IMR-90 (cell line): ENCODE measurements around the gene MARK4. TPM values are rescaled to one million over a fixed set of nuclear protein-coding genes. Genes with fewer than 3 reads are reported as not detected.
"Not testable (repeated sequence)": the region's sequence is repeated elsewhere in the genome, so short reads cannot be mapped to it uniquely, and the experiment has no call there.

Experiments
- ATAC-seq: fragments of 200-7000 bp; cut with Tn5 transposase; 2 replicates; pipeline ENCODE4 v1.9.1; 2020; ENCODE audit warnings: low read depth, mild to moderate bottlenecking, moderate library complexity
- BruUV-seq: library from RNA; stranded (reverse); fragments of 400-500 nt; replicated peaks from 2 replicates; lab custom pipeline; 2021; lab: Mats Ljungman, UMichigan
- CTCF ChIA-PET: fragments of 300-600 bp; formaldehyde crosslinking; extraction: SDS; loops from one replicate; lab custom pipeline; 2021; ENCODE audit warnings: antibody characterized with exemption; lab: Yijun Ruan, JAX
- POLR2A ChIA-PET: fragments of 300-600 bp; sonication (Branson Sonifier 250); formaldehyde crosslinking; loops from one replicate; lab custom pipeline; 2022; ENCODE audit warnings: antibody characterized with exemption; ENCODE audit not compliant: unreplicated experiment; lab: Charles Lee
- DNase-seq: peaks from one replicate; pipeline ENCODE4 v3.0.0; 2013
- H2AFZ ChIP-seq: replicated peaks from 2 replicates; pipeline ENCODE3; 2013; ENCODE audit warnings: low read length, mild to moderate bottlenecking; ENCODE audit not compliant: poor library complexity
- H2AK5ac ChIP-seq: 2 replicates; pipeline ENCODE4 v1.6.1; 2013; ENCODE audit warnings: low read depth, low read length, inconsistent platforms
- H2AK9ac ChIP-seq: replicated peaks from 2 replicates; pipeline ENCODE3; 2013; ENCODE audit warnings: mild to moderate bottlenecking, low read depth, low read length, moderate library complexity; ENCODE audit not compliant: poor library complexity
- H2BK120ac ChIP-seq: 2 replicates; pipeline ENCODE4 v1.6.1; 2013; ENCODE audit warnings: low read depth, low read length, inconsistent platforms
- H2BK15ac ChIP-seq: 3 replicates; pipeline ENCODE4 v1.6.1; 2013; ENCODE audit warnings: low read depth, low read length, inconsistent platforms
- H2BK20ac ChIP-seq: 2 replicates; pipeline ENCODE4 v1.6.1; 2013; ENCODE audit warnings: low read depth, mild to moderate bottlenecking, inconsistent platforms, low read length, moderate library complexity
- H2BK5ac ChIP-seq: 2 replicates; pipeline ENCODE4 v1.6.1; 2013; ENCODE audit warnings: mild to moderate bottlenecking, low read depth, low read length, inconsistent platforms; ENCODE audit not compliant: poor library complexity, severe bottlenecking
- H3K14ac ChIP-seq: replicated peaks from 2 replicates; pipeline ENCODE4 v1.6.1; 2013; ENCODE audit warnings: low read depth, low read length, inconsistent platforms
- H3K18ac ChIP-seq: 2 replicates; pipeline ENCODE4 v1.6.1; 2013; ENCODE audit warnings: low read depth, low read length, control low read depth
- H3K23ac ChIP-seq: 2 replicates; pipeline ENCODE4 v1.6.1; 2013; ENCODE audit warnings: low read depth, low read length, inconsistent platforms
- H3K27ac ChIP-seq: 2 replicates; pipeline ENCODE4 v1.5.1; 2013; ENCODE audit warnings: mild to moderate bottlenecking, control low read depth, low read length; ENCODE audit not compliant: insufficient read depth
- H3K27me3 ChIP-seq: 2 replicates; pipeline ENCODE4 v1.6.1; 2013; ENCODE audit warnings: low read length; ENCODE audit not compliant: control insufficient read depth, insufficient read depth
- H3K36me3 ChIP-seq: 2 replicates; pipeline ENCODE4 v1.6.1; 2013; ENCODE audit warnings: low read length, mixed read lengths; ENCODE audit not compliant: control insufficient read depth, insufficient read depth
- H3K4ac ChIP-seq: 2 replicates; pipeline ENCODE4 v1.6.1; 2013; ENCODE audit warnings: low read depth, low read length, inconsistent platforms
- H3K4me1 ChIP-seq: 2 replicates; pipeline ENCODE4 v1.6.1; 2013; ENCODE audit warnings: low read length, mixed read lengths; ENCODE audit not compliant: control insufficient read depth, insufficient read depth
- H3K4me2 ChIP-seq: 2 replicates; pipeline ENCODE4 v1.6.1; 2013; ENCODE audit warnings: low read depth, mild to moderate bottlenecking, control low read depth, low read length, moderate library complexity
- H3K4me3 ChIP-seq: 2 replicates; pipeline ENCODE4 v1.5.1; 2013; ENCODE audit warnings: low read depth, mild to moderate bottlenecking, control low read depth, low read length, moderate library complexity; ENCODE audit not compliant: insufficient read depth
- H3K56ac ChIP-seq: 2 replicates; pipeline ENCODE4 v1.6.1; 2013; ENCODE audit warnings: low read length, inconsistent platforms; ENCODE audit not compliant: insufficient read depth; ENCODE audit errors: extremely low read depth
- H3K79me1 ChIP-seq, 2 experiments: 2 replicates each; pipeline ENCODE4 v1.6.1; 2013; ENCODE audit warnings: low read length in 2 of 2, inconsistent platforms in 1 of 2, low read depth in 1 of 2
- H3K9ac ChIP-seq: 2 replicates; pipeline ENCODE4 v1.6.1; 2013; ENCODE audit warnings: low read depth, low read length, control low read depth
- H3K9me1 ChIP-seq: 2 replicates; pipeline ENCODE4 v1.6.1; 2013; ENCODE audit warnings: low read length, inconsistent platforms; ENCODE audit not compliant: insufficient read depth
- H3K9me3 ChIP-seq: 2 replicates; pipeline ENCODE4 v1.6.1; 2013; ENCODE audit warnings: low read length; ENCODE audit not compliant: control insufficient read depth, insufficient read depth
- H4K20me1 ChIP-seq: 2 replicates; pipeline ENCODE4 v1.6.1; 2013; ENCODE audit warnings: low read length, inconsistent platforms; ENCODE audit not compliant: insufficient read depth
- H4K5ac ChIP-seq: 2 replicates; pipeline ENCODE4 v1.6.1; 2013; ENCODE audit warnings: mild to moderate bottlenecking, low read depth, low read length, control low read depth
- H4K8ac ChIP-seq, 2 experiments: 2 replicates each; pipeline ENCODE4 v1.6.1; 2013; ENCODE audit warnings: low read depth in 2 of 2, low read length in 2 of 2, control low read depth in 1 of 2, inconsistent platforms in 1 of 2
- H4K91ac ChIP-seq: 2 replicates; pipeline ENCODE4 v1.6.1; 2013; ENCODE audit warnings: low read depth, low read length, inconsistent platforms; ENCODE audit not compliant: insufficient read depth
- CEBPB ChIP-seq: IDR thresholded peaks from 2 replicates; pipeline ENCODE4 v1.6.1; 2012; ENCODE audit warnings: low read depth, low read length, improper control_type of control experiment
- CHD1 ChIP-seq: IDR thresholded peaks from 2 replicates; pipeline ENCODE4 v1.6.1; 2012; ENCODE audit warnings: low read depth, low read length, improper control_type of control experiment
- FOS ChIP-seq: fragments of 150-350 bp; IDR thresholded peaks from 2 replicates; pipeline ENCODE4 v1.6.1; 2016; ENCODE audit warnings: low read depth, low read length
- MAZ ChIP-seq: IDR thresholded peaks from 2 replicates; pipeline ENCODE4 v1.6.1; 2012; ENCODE audit warnings: low read depth, mild to moderate bottlenecking, low read length, improper control_type of control experiment, moderate library complexity, borderline replicate concordance
- MXI1 ChIP-seq: IDR thresholded peaks from 2 replicates; pipeline ENCODE4 v1.6.1; 2012; ENCODE audit warnings: low read depth, mild to moderate bottlenecking, low read length, moderate library complexity, borderline replicate concordance
- POLR2A ChIP-seq: IDR thresholded peaks from 2 replicates; pipeline ENCODE4 v1.6.1; 2012; ENCODE audit warnings: mild to moderate bottlenecking, low read depth, low read length
- RAD21 ChIP-seq: IDR thresholded peaks from 2 replicates; pipeline ENCODE4 v1.6.1; 2012; ENCODE audit warnings: low read length, improper control_type of control experiment
- RCOR1 ChIP-seq: IDR thresholded peaks from 2 replicates; pipeline ENCODE4 v1.6.1; 2012; ENCODE audit warnings: mild to moderate bottlenecking, low read length, improper control_type of control experiment; ENCODE audit not compliant: insufficient replicate concordance
- SMC3 ChIP-seq: fragments of 150-350 bp; IDR thresholded peaks from 2 replicates; pipeline ENCODE4 v1.6.1; 2016; ENCODE audit warnings: low read depth, mild to moderate bottlenecking, antibody characterized with exemption, low read length, moderate library complexity
- WGBS, 2 experiments: methylation state at CpG; one replicate each; pipeline versions ENCODE4 v1.1.5 to v1.1.7; 2013; ENCODE audit warnings: missing lambda C conversion rate in 2 of 2; ENCODE audit not compliant: insufficient read length in 1 of 2; ENCODE audit errors: extremely low coverage in 2 of 2; 5-methylcytosine and 5-hydroxymethylcytosine counted together
- dilution Hi-C: fragments of 300-500 bp; cut with HindIII; formaldehyde crosslinking; loops from one replicate; pipeline ENCODE4 v1.14.3; 2018; ENCODE audit warnings: low sequenced_read_pairs; ENCODE audit not compliant: unreplicated experiment
- in situ Hi-C: fragments of 300-500 bp; cut with MboI; formaldehyde crosslinking; loops from 3 replicates; pipeline ENCODE4 v1.14.3; 2019; ENCODE audit warnings: low sequenced_read_pairs, inconsistent platforms, mixed read lengths
- intact Hi-C: fragments of 100-400 bp; cut with micrococcal nuclease; formaldehyde crosslinking; loops from 2 replicates; pipeline ENCODE4 v1.10.0; 2022
- polyA plus RNA-seq, 3 experiments: library from polyadenylated mRNA; depleted of rRNA; stranded (reverse); fragments of >200 nt; gene quantifications; 2 replicates each; pipeline ENCODE4 v1.2.3, GENCODE V29; 2012; ENCODE audit warnings: low replicate concordance in 1 of 3
- total RNA-seq: library from RNA; depleted of rRNA; stranded (reverse); fragments of >200 nt; gene quantifications from 2 replicates; pipeline ENCODE4 v1.2.3, GENCODE V29; 2012
- TF ChIP-seq, protein P1 (sequence below): conservative IDR thresholded peaks from 2 replicates; pipeline ENCODE4 v1.5.1; 2012; ENCODE audit warnings: mild to moderate bottlenecking, low read depth, low read length, improper control_type of control experiment

MARK4 gene
- total and polyA plus RNA-seq, 2 of the 4 experiments (the other 2 are of a cell fraction): 11.3 to 20.7 TPM

DNA sequence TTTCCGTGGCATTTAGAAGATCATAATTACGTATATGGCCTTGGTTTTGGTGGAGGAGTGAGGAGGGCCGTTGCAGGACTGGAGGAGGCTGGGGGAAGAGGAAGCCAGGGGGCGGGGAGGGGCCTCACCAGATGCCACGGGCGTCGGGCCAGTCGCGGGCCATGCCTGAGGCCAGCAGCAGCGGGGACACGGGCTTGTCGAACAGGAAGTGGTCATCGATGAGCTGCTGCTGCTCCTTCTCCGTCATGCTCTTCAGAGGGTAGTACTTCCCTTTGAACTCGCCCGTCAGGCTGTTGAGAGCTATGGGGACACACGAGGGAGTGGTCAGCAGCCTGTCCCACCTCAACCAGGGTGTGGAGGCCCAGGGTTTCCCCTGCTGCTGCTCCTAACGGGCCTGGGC is 60.5 kb downstream of the MARK4 start:
- Histone ChIP-seq H4K8ac (no peak overlapping the region), H4K5ac (no peak overlapping the region), H2BK20ac (no peak overlapping the region), H2AK9ac (no peak overlapping the region), H3K9me1 (0 out of 2 replicates have a peak, but pooled peaks cover 3% of the 10 kb centered on the region), H2BK15ac (no peak overlapping the region), H3K4me2 (no peak overlapping the region), H3K9ac (no peak overlapping the region), H3K79me1 (no peaks in the 10 kb centered on the region), H3K23ac (no peak overlapping the region), H3K27me3 (peaks cover 22% of the 10 kb centered on the region), H2BK5ac (no peak overlapping the region), H3K4ac (no peak overlapping the region), H3K27ac (no peak overlapping the region), H3K36me3 (no peaks in the 10 kb centered on the region), H4K20me1 (no peaks in the 10 kb centered on the region), H2AFZ (peak overlapping the region; percentile 78), H3K14ac (no peak overlapping the region), H3K9me3 (no peaks in the 10 kb centered on the region), H2BK120ac (no peak overlapping the region), H3K18ac (no peak overlapping the region), H3K4me3 (no peak overlapping the region), H4K91ac (no peak overlapping the region), H3K4me1 (no peaks in the 10 kb centered on the region), H3K56ac (no peak overlapping the region), H2AK5ac (no peak overlapping the region)
- dilution Hi-C loops: no loop called here
- in situ Hi-C loops: no loop called here
- BruUV-seq: no TSS peak
- DNase-seq: no peak
- intact Hi-C loops: no loop called here
- TF ChIP-seq RCOR1: no peak
- no peak for TF ChIP-seq CEBPB
- TF ChIP-seq, protein P1, sequence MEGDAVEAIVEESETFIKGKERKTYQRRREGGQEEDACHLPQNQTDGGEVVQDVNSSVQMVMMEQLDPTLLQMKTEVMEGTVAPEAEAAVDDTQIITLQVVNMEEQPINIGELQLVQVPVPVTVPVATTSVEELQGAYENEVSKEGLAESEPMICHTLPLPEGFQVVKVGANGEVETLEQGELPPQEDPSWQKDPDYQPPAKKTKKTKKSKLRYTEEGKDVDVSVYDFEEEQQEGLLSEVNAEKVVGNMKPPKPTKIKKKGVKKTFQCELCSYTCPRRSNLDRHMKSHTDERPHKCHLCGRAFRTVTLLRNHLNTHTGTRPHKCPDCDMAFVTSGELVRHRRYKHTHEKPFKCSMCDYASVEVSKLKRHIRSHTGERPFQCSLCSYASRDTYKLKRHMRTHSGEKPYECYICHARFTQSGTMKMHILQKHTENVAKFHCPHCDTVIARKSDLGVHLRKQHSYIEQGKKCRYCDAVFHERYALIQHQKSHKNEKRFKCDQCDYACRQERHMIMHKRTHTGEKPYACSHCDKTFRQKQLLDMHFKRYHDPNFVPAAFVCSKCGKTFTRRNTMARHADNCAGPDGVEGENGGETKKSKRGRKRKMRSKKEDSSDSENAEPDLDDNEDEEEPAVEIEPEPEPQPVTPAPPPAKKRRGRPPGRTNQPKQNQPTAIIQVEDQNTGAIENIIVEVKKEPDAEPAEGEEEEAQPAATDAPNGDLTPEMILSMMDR: no peak
- no peak for TF ChIP-seq MAZ
- no peak for TF ChIP-seq FOS
- no peak for TF ChIP-seq POLR2A
- no peak for TF ChIP-seq SMC3
- TF ChIP-seq CHD1: no peak
- no peak for TF ChIP-seq MXI1
- no peak for TF ChIP-seq RAD21
- no peak for ATAC-seq
- CTCF ChIA-PET: no interaction called here
- POLR2A ChIA-PET: no interaction called here
- 43% methylated on average over 11 of the region's 18 CpGs; no CpG with 5 or more reads in 1 of the 2 experiments for WGBS, 2 experiments

DNA sequence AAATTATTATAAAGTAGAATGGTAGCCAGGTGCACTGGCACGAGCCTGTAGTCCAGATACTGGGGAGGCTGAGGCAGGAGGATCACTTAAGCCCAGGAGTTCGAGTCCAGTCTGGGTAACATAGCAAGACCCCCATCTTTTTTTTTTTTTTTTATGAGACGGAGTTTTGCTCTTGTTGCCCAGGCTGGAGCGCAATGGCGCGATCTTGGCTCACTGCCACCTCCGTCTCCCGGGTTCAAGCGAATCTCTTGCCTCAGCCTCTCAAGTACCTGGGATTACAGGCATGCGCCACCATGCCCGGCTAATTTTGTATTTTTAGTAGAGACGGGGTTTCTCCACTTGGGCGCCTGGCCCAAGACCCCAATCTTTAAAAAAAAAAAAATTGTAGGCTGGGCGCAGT is 61.2 kb downstream of the MARK4 start:
- H3K27me3 ChIP-seq: peaks cover 24% of the 10 kb centered on the region
- H3K14ac ChIP-seq, H2AK5ac ChIP-seq, H3K56ac ChIP-seq, dilution Hi-C loops, H3K4ac ChIP-seq, H3K9me3 ChIP-seq, intact Hi-C loops, H3K4me1 ChIP-seq, BruUV-seq, H2AFZ ChIP-seq, H4K91ac ChIP-seq, H3K9ac ChIP-seq, H3K36me3 ChIP-seq, H3K23ac ChIP-seq, H2BK15ac ChIP-seq, POLR2A ChIA-PET, H2AK9ac ChIP-seq, H4K5ac ChIP-seq, ATAC-seq, H2BK120ac ChIP-seq, H3K4me2 ChIP-seq, H3K18ac ChIP-seq, CTCF ChIA-PET, H3K4me3 ChIP-seq, H2BK20ac ChIP-seq, H3K27ac ChIP-seq, H3K9me1 ChIP-seq, H4K8ac ChIP-seq, in situ Hi-C loops, DNase-seq, H3K79me1 ChIP-seq, H2BK5ac ChIP-seq, H4K20me1 ChIP-seq: not testable (repeated sequence)
- no CpG with 5 or more reads among the region's 14 CpGs for WGBS, 2 experiments
